IPS-11a (cell line): ENCODE results near the gene MARS1.

Source experiments
- H3K4me3 ChIP-seq: one replicate; pipeline ENCODE4 v1.5.1; 2013; ENCODE audit warnings: low read depth, low read length, control low read depth

The MARS1 gene

GRCh38 chr12:57470970-57471656 is 16.8 kb upstream of the MARS1 start:
- H3K4me3 ChIP-seq, result no peak overlapping the region

- no peak overlapping the region for H3K4me3 ChIP-seq
Measured at GRCh38 chr12:57471661-57472060, 16.2 kb upstream of the MARS1 start.

GRCh38 chr12:57472391-57472790 is 15.5 kb upstream of the MARS1 start:
- no peak overlapping the region for H3K4me3 ChIP-seq

- H3K4me3 ChIP-seq, result no peak overlapping the region
Measured at GRCh38 chr12:57473392-57473791, 14.5 kb upstream of the MARS1 start.

GRCh38 chr12:57473886-57474285 is 14.0 kb upstream of the MARS1 start:
- H3K4me3 ChIP-seq, result no peak overlapping the region

- H3K4me3 ChIP-seq, result no peak overlapping the region
Measured at GRCh38 chr12:57474430-57474829, 13.4 kb upstream of the MARS1 start.

GRCh38 chr12:57474862-57475261 is 13.0 kb upstream of the MARS1 start:
- no peak overlapping the region for H3K4me3 ChIP-seq

GRCh38 chr12:57475271-57476161 is 12.4 kb upstream of the MARS1 start:
- peak overlapping the region; percentile 25 for H3K4me3 ChIP-seq

GRCh38 chr12:57476162-57476992 is 11.5 kb upstream of the MARS1 start:
- peak overlapping the region; percentile 25 for H3K4me3 ChIP-seq

GRCh38 chr12:57476993-57477709 is 10.7 kb upstream of the MARS1 start:
- no peak overlapping the region for H3K4me3 ChIP-seq

GRCh38 chr12:57477710-57478681 is 9.9 kb upstream of the MARS1 start:
- H3K4me3 ChIP-seq, result no peak overlapping the region

GRCh38 chr12:57479043-57479375 is 8.9 kb upstream of the MARS1 start:
- no peak overlapping the region for H3K4me3 ChIP-seq

GRCh38 chr12:57479376-57480115 is 8.3 kb upstream of the MARS1 start, which contains the start of gene ARHGAP9:
ARHGAP9 (minus strand) TSS chr12:57479866; CDS start chr12:57479406, 460 bp downstream.
- H3K4me3 ChIP-seq, result no peak within 1 kb of the TSS

- H3K4me3 ChIP-seq, result no peak overlapping the region
Measured at GRCh38 chr12:57481671-57482070, 6.2 kb upstream of the MARS1 start.

- no peak overlapping the region for H3K4me3 ChIP-seq
Measured at GRCh38 chr12:57483466-57483865, 4.4 kb upstream of the MARS1 start.

GRCh38 chr12:57485695-57486094 is 2.2 kb upstream of the MARS1 start:
- no peak overlapping the region for H3K4me3 ChIP-seq

GRCh38 chr12:57487055-57487596 is 742 bp upstream of the MARS1 start:
- no peak overlapping the region for H3K4me3 ChIP-seq

GRCh38 chr12:57488402-57489156 is 711 bp downstream of the MARS1 start:
- H3K4me3 ChIP-seq, result peak overlapping the region; percentile 100
